HepG2 (cell line): ENCODE measurements around the gene SPTSSA. TPM values are rescaled to one million over a fixed set of nuclear protein-coding genes. Genes with fewer than 3 reads are reported as not detected.
A peak's percentile ranks its signal among the peaks of the same experiment; 100 is the strongest.

Experiments
- BRD4 ChIP-seq: sonication (generic); formaldehyde crosslinking; IDR thresholded peaks from 2 replicates; pipeline ENCODE4 v1.4.0; 2020; ENCODE audit warnings: missing genetic modification reagents
- HOXA3 ChIP-seq: sonication (generic); formaldehyde crosslinking; IDR thresholded peaks from 2 replicates; pipeline ENCODE4 v1.5.0; 2020; ENCODE audit warnings: missing genetic modification reagents
- KDM1A ChIP-seq: IDR thresholded peaks from 2 replicates; pipeline ENCODE4 v1.6.1; 2016; ENCODE audit warnings: missing compliant biosample characterization
- KDM5A ChIP-seq: fragments of 200-600 bp; sonication (generic); IDR thresholded peaks from 2 replicates; pipeline ENCODE4 v1.7.0; 2018; ENCODE audit warnings: antibody characterized with exemption, mild to moderate bottlenecking, low read length, borderline replicate concordance
- LCORL ChIP-seq, 2 experiments: fragments of 450-650 bp in 1 of 2; sonication (generic) in 1 of 2; formaldehyde crosslinking in 1 of 2; IDR thresholded peaks; 2 replicates each; pipeline versions ENCODE4 v1.5.0 to v1.6.1; 2017 to 2020; ENCODE audit warnings: antibody characterized with exemption in 1 of 2, missing genetic modification reagents in 1 of 2
- MEIS2 ChIP-seq: sonication (generic); formaldehyde crosslinking; IDR thresholded peaks from 2 replicates; pipeline ENCODE4 v1.9.0; 2021; ENCODE audit warnings: mild to moderate bottlenecking, missing genetic modification reagents
- NFE2L1 ChIP-seq: sonication (generic); formaldehyde crosslinking; IDR thresholded peaks from 2 replicates; pipeline ENCODE4 v1.4.0; 2020; ENCODE audit warnings: missing genetic modification reagents, mild to moderate bottlenecking, borderline replicate concordance
- NR2F6 ChIP-seq, 2 experiments: IDR thresholded peaks; 2 replicates each; pipeline ENCODE4 v1.6.1; 2016; ENCODE audit warnings: antibody characterized with exemption in 1 of 2, mild to moderate bottlenecking in 1 of 2
- RELA ChIP-seq: sonication (generic); formaldehyde crosslinking; IDR thresholded peaks from 2 replicates; pipeline ENCODE4 v1.4.0; 2020; ENCODE audit warnings: missing genetic modification reagents
- SMARCC2 ChIP-seq: fragments of 450-650 bp; IDR thresholded peaks from 2 replicates; pipeline ENCODE4 v1.6.1; 2017; ENCODE audit warnings: antibody characterized with exemption, mild to moderate bottlenecking
- SMARCE1 ChIP-seq: fragments of 450-650 bp; IDR thresholded peaks from 2 replicates; pipeline ENCODE4 v1.6.1; 2017; ENCODE audit warnings: borderline replicate concordance
- TRIM24 ChIP-seq: sonication (generic); formaldehyde crosslinking; IDR thresholded peaks from 2 replicates; pipeline ENCODE4 v1.8.0; 2022; ENCODE audit warnings: mild to moderate bottlenecking, missing genetic modification reagents
- ZNF10 ChIP-seq: sonication (generic); formaldehyde crosslinking; IDR thresholded peaks from 2 replicates; pipeline ENCODE4 v1.4.0; 2020; ENCODE audit warnings: mild to moderate bottlenecking, low read depth, missing genetic modification reagents, borderline replicate concordance
- ZNF225 ChIP-seq: sonication (generic); formaldehyde crosslinking; IDR thresholded peaks from 2 replicates; pipeline ENCODE4 v1.4.0; 2020; ENCODE audit warnings: mild to moderate bottlenecking, missing genetic modification reagents
- ZNF431 ChIP-seq: sonication (generic); formaldehyde crosslinking; IDR thresholded peaks from 2 replicates; pipeline ENCODE4 v1.9.0; 2022; ENCODE audit warnings: missing genetic modification reagents, low read depth, mild to moderate bottlenecking, borderline replicate concordance
- ZNF780A ChIP-seq: sonication (generic); formaldehyde crosslinking; IDR thresholded peaks from 2 replicates; pipeline ENCODE4 v1.8.0; 2022; ENCODE audit warnings: mild to moderate bottlenecking, missing genetic modification reagents, moderate library complexity
- ZNF841 ChIP-seq: sonication (generic); formaldehyde crosslinking; IDR thresholded peaks from 2 replicates; pipeline ENCODE4 v1.8.1; 2023; ENCODE audit warnings: missing genetic modification reagents, borderline replicate concordance
- polyA plus RNA-seq, 8 experiments: library from polyadenylated mRNA; depleted of rRNA in 3 of 8; stranded (reverse) in 7 of 8; unstranded in 1 of 8; fragments of >200 nt; fragmentation: Illumina TruSeq in 4 of 8; extraction: Trizol in 4 of 8; gene quantifications; 2 replicates each; pipeline versions ENCODE4 v1.2.1 to v1.2.3, GENCODE V29; 2011 to 2016; ENCODE audit warnings: low read depth in 4 of 8, missing spikeins in 1 of 8, mixed read lengths in 1 of 8; ENCODE audit not compliant: insufficient read depth in 1 of 8
- total RNA-seq, 5 experiments: library from RNA; depleted of rRNA; stranded (reverse); fragments of >200 nt; fragmentation: Illumina TruSeq; extraction: Trizol; gene quantifications; 2 replicates each; pipeline ENCODE4 v1.2.3, GENCODE V29; 2016; ENCODE audit warnings: low read depth in 1 of 5
- TF ChIP-seq, protein P1 (sequence below): sonication (generic); formaldehyde crosslinking; IDR thresholded peaks from 2 replicates; pipeline ENCODE4 v1.4.0; 2020; ENCODE audit warnings: mild to moderate bottlenecking, low read depth, missing genetic modification reagents
- TF ChIP-seq, protein P2 (sequence below): sonication (generic); formaldehyde crosslinking; IDR thresholded peaks from 2 replicates; pipeline ENCODE4 v1.5.1; 2020; ENCODE audit warnings: mild to moderate bottlenecking, missing genetic modification reagents, moderate library complexity
- TF ChIP-seq, protein P3 (sequence below): sonication (generic); formaldehyde crosslinking; IDR thresholded peaks from 2 replicates; pipeline ENCODE4 v1.4.0; 2020; ENCODE audit warnings: missing genetic modification reagents, borderline replicate concordance
- TF ChIP-seq, protein P4 (sequence below): IDR thresholded peaks from 2 replicates; pipeline ENCODE4 v1.6.1; 2016; ENCODE audit warnings: missing compliant biosample characterization, missing genetic modification reagents, borderline replicate concordance

The SPTSSA gene
- total and polyA plus RNA-seq, 2 of the 13 experiments (the other 11 are each of a cell fraction or from before 2014, with no cell fraction given) = 19.1 to 86.1 TPM

DNA sequence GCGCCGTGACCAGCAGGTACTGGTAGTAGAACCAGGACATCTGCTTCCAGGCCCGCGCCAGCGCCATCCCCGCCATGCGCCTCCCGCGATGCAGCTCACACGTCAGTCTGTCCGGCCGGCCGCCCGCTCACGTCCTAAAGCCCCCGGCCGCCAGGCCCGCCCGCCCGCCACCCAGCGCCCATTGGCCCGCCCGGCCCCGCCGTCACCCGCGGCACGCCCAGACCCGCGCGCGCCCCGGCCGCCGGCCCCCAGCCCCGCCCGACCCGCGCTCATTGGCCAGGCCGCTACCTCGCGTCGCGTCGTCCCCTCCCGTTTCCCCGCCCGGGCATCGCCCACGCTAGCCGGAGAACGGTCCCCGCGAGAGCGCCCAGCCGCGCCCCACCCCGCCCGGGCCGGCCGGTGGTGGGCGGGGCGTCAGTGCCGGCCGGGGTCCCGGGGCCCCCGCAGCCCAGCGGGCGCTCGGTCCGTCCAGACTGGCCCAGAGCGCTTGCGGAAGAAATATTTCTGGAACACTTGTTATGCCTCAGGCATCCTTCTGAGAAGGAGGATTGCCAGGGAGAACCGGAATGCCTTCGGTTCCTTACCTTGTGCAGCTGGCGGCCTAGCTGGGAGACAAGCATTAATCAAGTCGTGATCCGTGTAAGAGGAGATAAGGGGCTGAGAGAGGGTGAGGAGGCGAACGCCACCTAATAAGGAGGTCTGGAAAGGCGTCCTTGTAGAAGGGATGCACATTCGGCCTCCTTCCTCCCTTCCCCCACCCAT is at the start of gene SPTSSA (continued):
- TF ChIP-seq ZNF780A (CRISPR knock-in tag) (no peak), BRD4 (peak; percentile 84), ZNF10 (CRISPR knock-in tag) (no peak; the same call in 1 of the 2 replicates), HOXA3 (peak; percentile 94), KDM1A (no peak; the same call in 1 of the 2 replicates), LCORL (IDR thresholded peaks at IDR 0.05) (no peak), LCORL (CRISPR knock-in tag; IDR thresholded peaks at IDR 0.05) (peak; percentile 18; the same call in 1 of the 2 replicates), NR2F6 (IDR thresholded peaks at IDR 0.05) (no peak), NR2F6 (CRISPR knock-in tag; IDR thresholded peaks at IDR 0.05) (peak; percentile 52; the same call in 1 of the 2 replicates), SMARCE1 (no peak), MEIS2 (CRISPR knock-in tag) (peak; percentile 98), ZNF225 (CRISPR knock-in tag) (peak; percentile 94), ZNF841 (CRISPR knock-in tag) (no peak; the same call in 1 of the 2 replicates), ZNF431 (CRISPR knock-in tag) (peak; percentile 86), SMARCC2 (no peak), NFE2L1 (CRISPR knock-in tag) (no peak), KDM5A (0 out of 2 replicates have a peak, but pooled peaks have one; percentile 0), TRIM24 (CRISPR knock-in tag) (no peak), RELA (CRISPR knock-in tag) (peak; percentile 54; the same call in 1 of the 2 replicates)
- TF ChIP-seq, protein P1, sequence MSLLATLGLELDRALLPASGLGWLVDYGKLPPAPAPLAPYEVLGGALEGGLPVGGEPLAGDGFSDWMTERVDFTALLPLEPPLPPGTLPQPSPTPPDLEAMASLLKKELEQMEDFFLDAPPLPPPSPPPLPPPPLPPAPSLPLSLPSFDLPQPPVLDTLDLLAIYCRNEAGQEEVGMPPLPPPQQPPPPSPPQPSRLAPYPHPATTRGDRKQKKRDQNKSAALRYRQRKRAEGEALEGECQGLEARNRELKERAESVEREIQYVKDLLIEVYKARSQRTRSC (CRISPR knock-in tag) = peak; percentile 34; the same call in 1 of the 2 replicates
- TF ChIP-seq, protein P2, sequence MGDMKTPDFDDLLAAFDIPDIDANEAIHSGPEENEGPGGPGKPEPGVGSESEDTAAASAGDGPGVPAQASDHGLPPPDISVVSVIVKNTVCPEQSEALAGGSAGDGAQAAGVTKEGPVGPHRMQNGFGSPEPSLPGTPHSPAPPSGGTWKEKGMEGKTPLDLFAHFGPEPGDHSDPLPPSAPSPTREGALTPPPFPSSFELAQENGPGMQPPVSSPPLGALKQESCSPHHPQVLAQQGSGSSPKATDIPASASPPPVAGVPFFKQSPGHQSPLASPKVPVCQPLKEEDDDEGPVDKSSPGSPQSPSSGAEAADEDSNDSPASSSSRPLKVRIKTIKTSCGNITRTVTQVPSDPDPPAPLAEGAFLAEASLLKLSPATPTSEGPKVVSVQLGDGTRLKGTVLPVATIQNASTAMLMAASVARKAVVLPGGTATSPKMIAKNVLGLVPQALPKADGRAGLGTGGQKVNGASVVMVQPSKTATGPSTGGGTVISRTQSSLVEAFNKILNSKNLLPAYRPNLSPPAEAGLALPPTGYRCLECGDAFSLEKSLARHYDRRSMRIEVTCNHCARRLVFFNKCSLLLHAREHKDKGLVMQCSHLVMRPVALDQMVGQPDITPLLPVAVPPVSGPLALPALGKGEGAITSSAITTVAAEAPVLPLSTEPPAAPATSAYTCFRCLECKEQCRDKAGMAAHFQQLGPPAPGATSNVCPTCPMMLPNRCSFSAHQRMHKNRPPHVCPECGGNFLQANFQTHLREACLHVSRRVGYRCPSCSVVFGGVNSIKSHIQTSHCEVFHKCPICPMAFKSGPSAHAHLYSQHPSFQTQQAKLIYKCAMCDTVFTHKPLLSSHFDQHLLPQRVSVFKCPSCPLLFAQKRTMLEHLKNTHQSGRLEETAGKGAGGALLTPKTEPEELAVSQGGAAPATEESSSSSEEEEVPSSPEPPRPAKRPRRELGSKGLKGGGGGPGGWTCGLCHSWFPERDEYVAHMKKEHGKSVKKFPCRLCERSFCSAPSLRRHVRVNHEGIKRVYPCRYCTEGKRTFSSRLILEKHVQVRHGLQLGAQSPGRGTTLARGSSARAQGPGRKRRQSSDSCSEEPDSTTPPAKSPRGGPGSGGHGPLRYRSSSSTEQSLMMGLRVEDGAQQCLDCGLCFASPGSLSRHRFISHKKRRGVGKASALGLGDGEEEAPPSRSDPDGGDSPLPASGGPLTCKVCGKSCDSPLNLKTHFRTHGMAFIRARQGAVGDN (CRISPR knock-in tag) = peak; percentile 87
- TF ChIP-seq, protein P3, sequence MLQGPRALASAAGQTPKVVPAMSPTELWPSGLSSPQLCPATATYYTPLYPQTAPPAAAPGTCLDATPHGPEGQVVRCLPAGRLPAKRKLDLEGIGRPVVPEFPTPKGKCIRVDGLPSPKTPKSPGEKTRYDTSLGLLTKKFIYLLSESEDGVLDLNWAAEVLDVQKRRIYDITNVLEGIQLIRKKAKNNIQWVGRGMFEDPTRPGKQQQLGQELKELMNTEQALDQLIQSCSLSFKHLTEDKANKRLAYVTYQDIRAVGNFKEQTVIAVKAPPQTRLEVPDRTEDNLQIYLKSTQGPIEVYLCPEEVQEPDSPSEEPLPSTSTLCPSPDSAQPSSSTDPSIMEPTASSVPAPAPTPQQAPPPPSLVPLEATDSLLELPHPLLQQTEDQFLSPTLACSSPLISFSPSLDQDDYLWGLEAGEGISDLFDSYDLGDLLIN = peak; percentile 92; the same call in 1 of the 2 replicates
- TF ChIP-seq, protein P4, sequence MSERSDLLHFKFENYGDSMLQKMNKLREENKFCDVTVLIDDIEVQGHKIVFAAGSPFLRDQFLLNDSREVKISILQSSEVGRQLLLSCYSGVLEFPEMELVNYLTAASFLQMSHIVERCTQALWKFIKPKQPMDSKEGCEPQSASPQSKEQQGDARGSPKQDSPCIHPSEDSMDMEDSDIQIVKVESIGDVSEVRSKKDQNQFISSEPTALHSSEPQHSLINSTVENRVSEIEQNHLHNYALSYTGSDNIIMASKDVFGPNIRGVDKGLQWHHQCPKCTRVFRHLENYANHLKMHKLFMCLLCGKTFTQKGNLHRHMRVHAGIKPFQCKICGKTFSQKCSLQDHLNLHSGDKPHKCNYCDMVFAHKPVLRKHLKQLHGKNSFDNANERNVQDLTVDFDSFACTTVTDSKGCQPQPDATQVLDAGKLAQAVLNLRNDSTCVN (CRISPR knock-in tag) = no peak; the same call in 1 of the 2 replicates
